T-helper 1 cell treated with Interleukin-12 subunit alpha and Interleukin-12 subunit beta and Interleukin-4 antibody, amounts not matched to agents 30 μg/mL and 1 μg/mL, for 36 hours (primary cell): ENCODE results near the gene ZSWIM4.

Experiments
- H3K27ac Mint-ChIP-seq: one replicate; pipeline ENCODE4 v1.8.0; 2021; ENCODE audit warnings: mild to moderate bottlenecking, mixed read lengths
- H3K27me3 Mint-ChIP-seq: one replicate; pipeline ENCODE4 v1.8.0; 2021; ENCODE audit warnings: low read depth, mixed read lengths
- H3K36me3 Mint-ChIP-seq: one replicate; pipeline ENCODE4 v1.8.0; 2021; ENCODE audit warnings: low read depth, mixed read lengths
- H3K4me1 Mint-ChIP-seq: one replicate; pipeline ENCODE4 v1.8.0; 2021; ENCODE audit warnings: low read depth, mixed read lengths
- H3K4me3 Mint-ChIP-seq: one replicate; pipeline ENCODE4 v1.8.0; 2021; ENCODE audit warnings: mild to moderate bottlenecking, moderate library complexity, mixed read lengths
- H3K9me3 Mint-ChIP-seq: one replicate; pipeline ENCODE4 v1.8.0; 2021; ENCODE audit warnings: mixed read lengths

Gene ZSWIM4

GRCh38 chr19:13830741-13831536 is 35.7 kb downstream of the ZSWIM4 start:
- H3K27me3 Mint-ChIP-seq, result no peaks in the 10 kb centered on the region
- H3K4me3 Mint-ChIP-seq, result no peak overlapping the region
- H3K4me1 Mint-ChIP-seq, result peaks cover 22% of the 10 kb centered on the region
- no peak overlapping the region for H3K27ac Mint-ChIP-seq
- H3K9me3 Mint-ChIP-seq, result no peaks in the 10 kb centered on the region
- peaks cover 14% of the 10 kb centered on the region for H3K36me3 Mint-ChIP-seq

GRCh38 chr19:13831537-13832467 is 36.6 kb downstream of the ZSWIM4 start:
- H3K4me3 Mint-ChIP-seq, result no peak overlapping the region
- peaks cover 11% of the 10 kb centered on the region for H3K36me3 Mint-ChIP-seq
- peak overlapping the region; percentile 69 for H3K27ac Mint-ChIP-seq

GRCh38 chr19:13833330-13834243 is 38.3 kb downstream of the ZSWIM4 start:
- Mint-ChIP-seq H3K9me3 (no peaks in the 10 kb centered on the region), H3K36me3 (peaks cover 15% of the 10 kb centered on the region), H3K27ac (peak overlapping the region; percentile 83), H3K4me1 (peaks cover 33% of the 10 kb centered on the region), H3K4me3 (peak overlapping the region; percentile 83), H3K27me3 (no peaks in the 10 kb centered on the region)

More at GRCh38 chr19:13831537-13832467, 36.6 kb downstream of the ZSWIM4 start:
- peaks cover 24% of the 10 kb centered on the region for H3K4me1 Mint-ChIP-seq
- H3K27me3 Mint-ChIP-seq, result no peaks in the 10 kb centered on the region
- H3K9me3 Mint-ChIP-seq, result no peaks in the 10 kb centered on the region

- peak overlapping the region; percentile 75 for H3K4me3 Mint-ChIP-seq
- peak overlapping the region; percentile 83 for H3K27ac Mint-ChIP-seq
- no peaks in the 10 kb centered on the region for H3K9me3 Mint-ChIP-seq
- H3K4me1 Mint-ChIP-seq, result peaks cover 37% of the 10 kb centered on the region
- H3K36me3 Mint-ChIP-seq, result peaks cover 15% of the 10 kb centered on the region
- no peaks in the 10 kb centered on the region for H3K27me3 Mint-ChIP-seq
Observed at GRCh38 chr19:13834244-13835069, 39.2 kb downstream of the ZSWIM4 start.

- Mint-ChIP-seq H3K27me3 (no peaks in the 10 kb centered on the region), H3K9me3 (no peaks in the 10 kb centered on the region), H3K4me3 (peak overlapping the region; percentile 80), H3K27ac (peak overlapping the region; percentile 97), H3K4me1 (peaks cover 43% of the 10 kb centered on the region), H3K36me3 (peaks cover 22% of the 10 kb centered on the region)
Observed at GRCh38 chr19:13835791-13836723, 40.8 kb downstream of the ZSWIM4 start.

- peaks cover 22% of the 10 kb centered on the region for H3K36me3 Mint-ChIP-seq
- H3K4me1 Mint-ChIP-seq, result peaks cover 37% of the 10 kb centered on the region
Observed at GRCh38 chr19:13838435-13839129, 43.3 kb downstream of the ZSWIM4 start.

GRCh38 chr19:13839130-13839937 is 44.1 kb downstream of the ZSWIM4 start:
- Mint-ChIP-seq H3K27me3 (no peaks in the 10 kb centered on the region), H3K4me1 (peaks cover 35% of the 10 kb centered on the region), H3K27ac (peak overlapping the region; percentile 90), H3K36me3 (peaks cover 18% of the 10 kb centered on the region), H3K4me3 (peak overlapping the region; percentile 93), H3K9me3 (no peaks in the 10 kb centered on the region)

More at GRCh38 chr19:13838435-13839129, 43.3 kb downstream of the ZSWIM4 start:
- Mint-ChIP-seq H3K27ac (peak overlapping the region; percentile 90), H3K9me3 (no peaks in the 10 kb centered on the region), H3K4me3 (peak overlapping the region; percentile 93), H3K27me3 (no peaks in the 10 kb centered on the region)

GRCh38 chr19:13839938-13840304 is 44.7 kb downstream of the ZSWIM4 start:
- H3K36me3 Mint-ChIP-seq, result peaks cover 16% of the 10 kb centered on the region
- peak overlapping the region; percentile 92 for H3K27ac Mint-ChIP-seq
- H3K4me1 Mint-ChIP-seq, result peaks cover 36% of the 10 kb centered on the region

GRCh38 chr19:13840305-13841085 is 45.3 kb downstream of the ZSWIM4 start:
- Mint-ChIP-seq H3K27ac (peak overlapping the region; percentile 92), H3K9me3 (no peaks in the 10 kb centered on the region), H3K4me3 (peak overlapping the region; percentile 93), H3K4me1 (peaks cover 38% of the 10 kb centered on the region), H3K36me3 (peaks cover 16% of the 10 kb centered on the region), H3K27me3 (no peaks in the 10 kb centered on the region)

More at GRCh38 chr19:13839938-13840304, 44.7 kb downstream of the ZSWIM4 start:
- Mint-ChIP-seq H3K9me3 (no peaks in the 10 kb centered on the region), H3K4me3 (peak overlapping the region; percentile 93), H3K27me3 (no peaks in the 10 kb centered on the region)

- H3K4me1 Mint-ChIP-seq, result peaks cover 43% of the 10 kb centered on the region
- peaks cover 13% of the 10 kb centered on the region for H3K36me3 Mint-ChIP-seq
- H3K27ac Mint-ChIP-seq, result peak overlapping the region; percentile 92
- H3K4me3 Mint-ChIP-seq, result peak overlapping the region; percentile 93
- H3K9me3 Mint-ChIP-seq, result no peaks in the 10 kb centered on the region
- no peaks in the 10 kb centered on the region for H3K27me3 Mint-ChIP-seq
Observed at GRCh38 chr19:13841086-13841961, 46.1 kb downstream of the ZSWIM4 start.
